ENCODE results near the gene GCFC2.

The GCFC2 gene

GRCh38 chr2:75632813-75633212 lies 77.9 kb downstream of the GCFC2 start:
- Mint-ChIP-seq H3K27ac (no peak overlapping the region), H3K36me3 (ENCODE audit: low read depth) (no peaks in the 10 kb centered on the region), H3K9me3 (no peaks in the 10 kb centered on the region), H3K27me3 (peaks cover 11% of the 10 kb centered on the region), H3K4me1 (ENCODE audit: low read depth) (no peaks in the 10 kb centered on the region), H3K4me3 (no peak overlapping the region)
- intact Hi-C loops (cut with micrococcal nuclease), result no loop called here

GRCh38 chr2:75632091-75632701 lies 78.5 kb downstream of the GCFC2 start:
- Mint-ChIP-seq H3K36me3 (ENCODE audit: low read depth) (no peaks in the 10 kb centered on the region), H3K4me1 (ENCODE audit: low read depth) (no peaks in the 10 kb centered on the region), H3K9me3 (no peaks in the 10 kb centered on the region), H3K27ac (no peak overlapping the region), H3K27me3 (peaks cover 7% of the 10 kb centered on the region), H3K4me3 (no peak overlapping the region)
- intact Hi-C loops (cut with micrococcal nuclease), result no loop called here

- peaks cover 10% of the 10 kb centered on the region for H3K27me3 Mint-ChIP-seq
- H3K4me3 Mint-ChIP-seq, result no peak overlapping the region
- no peak overlapping the region for H3K27ac Mint-ChIP-seq
- intact Hi-C loops (cut with micrococcal nuclease), result loop anchor here (10.0 kb wide), 1 partner anchor 933 kb away; no protein-coding TSS in a partner anchor
- H3K4me1 Mint-ChIP-seq (ENCODE audit: low read depth), result no peaks in the 10 kb centered on the region
- no peaks in the 10 kb centered on the region for H3K36me3 Mint-ChIP-seq (ENCODE audit: low read depth)
- no peaks in the 10 kb centered on the region for H3K9me3 Mint-ChIP-seq
These were observed 82.7 kb downstream of the GCFC2 start for GRCh38 chr2:75627902-75628504.

GRCh38 chr2:75622929-75623328 lies 87.8 kb downstream of the GCFC2 start:
- H3K27ac Mint-ChIP-seq, result no peak overlapping the region
- H3K36me3 Mint-ChIP-seq (ENCODE audit: low read depth), result no peaks in the 10 kb centered on the region
- no peak overlapping the region for H3K4me3 Mint-ChIP-seq
- H3K4me1 Mint-ChIP-seq (ENCODE audit: low read depth), result no peaks in the 10 kb centered on the region
- intact Hi-C loops (cut with micrococcal nuclease), result loop anchor here (10.0 kb wide), 1 partner anchor 928 kb away; no protein-coding TSS in a partner anchor
- H3K27me3 Mint-ChIP-seq, result peaks cover 8% of the 10 kb centered on the region
- no peaks in the 10 kb centered on the region for H3K9me3 Mint-ChIP-seq

GRCh38 chr2:75622500-75622899 lies 88.2 kb downstream of the GCFC2 start:
- Mint-ChIP-seq H3K4me1 (ENCODE audit: low read depth) (no peaks in the 10 kb centered on the region), H3K9me3 (no peaks in the 10 kb centered on the region), H3K4me3 (no peak overlapping the region), H3K27me3 (peaks cover 8% of the 10 kb centered on the region), H3K27ac (no peak overlapping the region), H3K36me3 (ENCODE audit: low read depth) (no peaks in the 10 kb centered on the region)
- intact Hi-C loops (cut with micrococcal nuclease), result loop anchor here (10.0 kb wide), 1 partner anchor 928 kb away; no protein-coding TSS in a partner anchor

GRCh38 chr2:75621228-75621627 lies 89.5 kb downstream of the GCFC2 start:
- Mint-ChIP-seq H3K4me3 (no peak overlapping the region), H3K36me3 (ENCODE audit: low read depth) (no peaks in the 10 kb centered on the region), H3K9me3 (no peaks in the 10 kb centered on the region), H3K27ac (no peak overlapping the region), H3K4me1 (ENCODE audit: low read depth) (no peaks in the 10 kb centered on the region), H3K27me3 (peaks cover 8% of the 10 kb centered on the region)
- intact Hi-C loops (cut with micrococcal nuclease), result loop anchor here (10.0 kb wide), 1 partner anchor 926 kb away; no protein-coding TSS in a partner anchor

GRCh38 chr2:75619956-75620740 lies 90.6 kb downstream of the GCFC2 start:
- no peaks in the 10 kb centered on the region for H3K9me3 Mint-ChIP-seq
- no peaks in the 10 kb centered on the region for H3K4me1 Mint-ChIP-seq (ENCODE audit: low read depth)
- no peak overlapping the region for H3K4me3 Mint-ChIP-seq
- H3K36me3 Mint-ChIP-seq (ENCODE audit: low read depth), result no peaks in the 10 kb centered on the region
- H3K27me3 Mint-ChIP-seq, result peaks cover 8% of the 10 kb centered on the region
- H3K27ac Mint-ChIP-seq, result no peak overlapping the region
- intact Hi-C loops (cut with micrococcal nuclease), result loop anchor here (10.0 kb wide), 1 partner anchor 925 kb away; no protein-coding TSS in a partner anchor

GRCh38 chr2:75616933-75617332 lies 93.8 kb downstream of the GCFC2 start:
- Mint-ChIP-seq H3K9me3 (no peaks in the 10 kb centered on the region), H3K27me3 (peaks cover 5% of the 10 kb centered on the region), H3K36me3 (ENCODE audit: low read depth) (no peaks in the 10 kb centered on the region), H3K27ac (no peak overlapping the region), H3K4me1 (ENCODE audit: low read depth) (no peaks in the 10 kb centered on the region), H3K4me3 (no peak overlapping the region)
- intact Hi-C loops (cut with micrococcal nuclease), result no loop called here

GRCh38 chr2:75616406-75616805 lies 94.3 kb downstream of the GCFC2 start:
- H3K27me3 Mint-ChIP-seq, result peaks cover 8% of the 10 kb centered on the region
- no peak overlapping the region for H3K27ac Mint-ChIP-seq
- no peaks in the 10 kb centered on the region for H3K36me3 Mint-ChIP-seq (ENCODE audit: low read depth)
- H3K4me1 Mint-ChIP-seq (ENCODE audit: low read depth), result no peaks in the 10 kb centered on the region
- no peak overlapping the region for H3K4me3 Mint-ChIP-seq
- H3K9me3 Mint-ChIP-seq, result no peaks in the 10 kb centered on the region
- intact Hi-C loops (cut with micrococcal nuclease), result no loop called here

GRCh38 chr2:75614162-75614651 lies 96.5 kb downstream of the GCFC2 start:
- no peak overlapping the region for H3K4me3 Mint-ChIP-seq
- H3K9me3 Mint-ChIP-seq, result no peaks in the 10 kb centered on the region
- no peaks in the 10 kb centered on the region for H3K36me3 Mint-ChIP-seq (ENCODE audit: low read depth)
- H3K27ac Mint-ChIP-seq, result no peak overlapping the region
- intact Hi-C loops (cut with micrococcal nuclease), result no loop called here
- H3K27me3 Mint-ChIP-seq, result peaks cover 15% of the 10 kb centered on the region
- H3K4me1 Mint-ChIP-seq (ENCODE audit: low read depth), result no peaks in the 10 kb centered on the region

GRCh38 chr2:75612862-75613243 lies 97.9 kb downstream of the GCFC2 start:
- Mint-ChIP-seq H3K36me3 (ENCODE audit: low read depth) (no peaks in the 10 kb centered on the region), H3K4me3 (no peak overlapping the region), H3K27me3 (peaks cover 27% of the 10 kb centered on the region), H3K27ac (no peak overlapping the region), H3K4me1 (ENCODE audit: low read depth) (no peaks in the 10 kb centered on the region), H3K9me3 (no peaks in the 10 kb centered on the region)
- intact Hi-C loops (cut with micrococcal nuclease), result no loop called here
